GM18502 (cell line): ENCODE results near the gene AGBL1.
A peak's percentile ranks its signal among the peaks of the same experiment; 100 is the strongest.

ENCODE experiments used
- ATAC-seq: cut with Tn5 transposase; IDR thresholded peaks from one replicate; pipeline ENCODE4 v1.9.1; 2021; ENCODE audit warnings: mild to moderate bottlenecking; ENCODE audit not compliant: unreplicated experiment, poor library complexity

Gene AGBL1

DNA sequence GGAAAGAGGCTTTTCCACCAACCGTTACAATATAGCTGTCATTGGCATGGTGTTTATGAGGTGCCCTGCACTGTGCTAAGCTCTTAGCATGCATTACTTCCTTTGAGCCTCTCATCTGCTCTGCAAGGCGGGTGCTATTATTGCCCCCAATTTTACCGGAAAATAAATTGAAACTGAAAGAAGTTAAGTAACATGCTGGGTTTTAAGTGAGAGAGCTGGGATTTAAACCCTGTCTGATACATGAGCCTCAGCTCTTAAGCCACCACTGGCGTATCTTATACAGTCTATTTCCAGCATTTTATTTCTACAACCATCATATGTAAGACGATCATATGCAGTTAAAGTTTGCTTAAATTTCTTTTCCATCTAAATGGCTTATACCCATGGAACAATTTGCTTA lies 81.6 kb downstream of the AGBL1 start:
- no peak for ATAC-seq

- ATAC-seq = no peak
Measured at GRCh38 chr15:86162172-86162591, 82.5 kb downstream of the AGBL1 start.

DNA sequence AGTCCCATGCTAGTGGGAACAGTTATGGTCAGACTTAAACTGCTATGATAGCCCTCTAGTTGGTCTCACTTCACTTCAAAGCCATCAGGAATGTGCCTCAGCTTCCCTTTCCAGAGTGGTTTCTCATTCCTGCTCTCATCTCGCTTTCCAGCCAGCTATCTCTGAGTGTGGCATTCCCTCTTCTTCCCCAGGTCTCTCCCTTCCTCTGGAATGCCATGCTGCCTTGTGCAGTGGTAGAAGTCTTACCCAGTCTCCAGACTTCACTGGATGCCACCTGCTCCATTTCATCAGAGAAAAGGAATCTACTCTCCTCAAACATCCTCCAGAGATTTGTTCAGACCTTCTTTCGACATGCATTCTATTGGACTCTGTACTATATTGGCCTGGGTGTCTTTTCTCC lies 83.0 kb downstream of the AGBL1 start:
- no peak for ATAC-seq

DNA sequence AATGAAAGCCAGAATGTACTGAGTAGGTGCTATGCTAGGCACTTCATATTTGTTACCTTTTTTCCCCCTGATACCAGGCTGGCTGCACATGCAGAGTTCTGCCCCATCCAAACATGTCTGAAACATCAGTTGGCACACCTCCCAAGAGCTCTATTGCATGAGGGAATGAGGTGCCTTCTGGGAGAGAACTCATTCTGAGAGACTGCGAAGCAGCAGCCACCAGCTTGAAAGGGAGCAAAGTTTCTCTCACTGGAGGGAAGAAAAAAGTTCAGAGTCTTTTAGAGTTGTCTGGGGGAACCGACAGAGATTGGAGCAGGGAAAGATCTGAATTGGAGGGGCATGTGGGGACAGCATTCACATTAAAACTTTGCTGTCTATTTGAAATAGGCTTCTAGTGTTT lies 84.1 kb downstream of the AGBL1 start:
- ATAC-seq = no peak

GRCh38 chr15:86164232-86164898 lies 84.7 kb downstream of the AGBL1 start:
- no peak for ATAC-seq

DNA sequence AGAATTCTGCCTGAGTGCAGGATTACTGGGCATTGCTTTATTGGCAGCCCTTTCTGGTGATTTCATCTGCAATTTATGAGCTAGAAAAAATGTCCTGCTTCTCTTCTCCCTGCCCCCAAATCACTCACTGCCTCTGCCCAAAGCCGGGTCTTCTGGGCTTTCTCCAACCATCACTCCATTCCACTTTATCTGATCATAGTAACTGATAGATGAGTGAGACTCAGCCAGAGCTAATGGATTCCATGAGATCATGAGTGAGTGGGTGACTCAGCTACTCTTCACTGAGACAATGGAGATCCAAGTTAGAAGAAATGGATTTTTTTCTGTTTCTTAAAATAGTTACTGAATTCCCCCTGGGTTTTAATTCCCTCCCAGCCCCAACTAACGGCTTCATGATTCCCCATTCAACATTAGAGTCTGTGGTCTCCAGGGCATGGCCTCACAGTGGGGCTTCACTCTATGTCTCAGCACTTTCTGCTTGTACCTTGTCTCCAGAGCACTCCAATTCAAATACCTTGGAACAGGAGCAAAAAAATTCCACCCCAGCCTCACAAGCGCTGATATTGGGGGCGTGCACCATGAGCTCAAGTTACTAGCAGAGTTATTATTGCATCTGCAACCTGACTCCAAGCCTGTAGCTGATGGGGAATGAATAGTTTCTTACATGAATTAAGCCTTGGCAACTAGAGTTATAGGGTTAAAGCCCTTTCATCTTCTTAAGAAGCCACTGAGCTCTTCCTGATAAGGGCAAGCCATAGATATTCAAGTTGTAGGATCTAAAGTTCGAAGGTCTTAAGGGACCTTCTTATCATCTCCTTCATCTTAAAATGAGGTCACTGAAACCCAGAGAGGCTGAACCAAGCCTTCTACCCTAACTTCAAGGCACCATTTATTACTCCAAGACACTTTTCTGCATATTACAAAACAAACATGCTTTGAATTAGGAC lies 85.9 kb downstream of the AGBL1 start:
- ATAC-seq = no peak

- no peak for ATAC-seq
Measured at GRCh38 chr15:86167841-86168240, 88.2 kb downstream of the AGBL1 start.

GRCh38 chr15:86178845-86179244 lies 99.2 kb downstream of the AGBL1 start:
- ATAC-seq = no peak

- peak; percentile 50 for ATAC-seq
Measured at GRCh38 chr15:86183596-86184491, 104.2 kb downstream of the AGBL1 start.

- no peak for ATAC-seq
Measured at GRCh38 chr15:86193716-86194380, 114.2 kb downstream of the AGBL1 start.

- no peak for ATAC-seq
Measured at GRCh38 chr15:86197770-86198169, 118.1 kb downstream of the AGBL1 start.

GRCh38 chr15:86199467-86200145 lies 119.9 kb downstream of the AGBL1 start:
- no peak for ATAC-seq

DNA sequence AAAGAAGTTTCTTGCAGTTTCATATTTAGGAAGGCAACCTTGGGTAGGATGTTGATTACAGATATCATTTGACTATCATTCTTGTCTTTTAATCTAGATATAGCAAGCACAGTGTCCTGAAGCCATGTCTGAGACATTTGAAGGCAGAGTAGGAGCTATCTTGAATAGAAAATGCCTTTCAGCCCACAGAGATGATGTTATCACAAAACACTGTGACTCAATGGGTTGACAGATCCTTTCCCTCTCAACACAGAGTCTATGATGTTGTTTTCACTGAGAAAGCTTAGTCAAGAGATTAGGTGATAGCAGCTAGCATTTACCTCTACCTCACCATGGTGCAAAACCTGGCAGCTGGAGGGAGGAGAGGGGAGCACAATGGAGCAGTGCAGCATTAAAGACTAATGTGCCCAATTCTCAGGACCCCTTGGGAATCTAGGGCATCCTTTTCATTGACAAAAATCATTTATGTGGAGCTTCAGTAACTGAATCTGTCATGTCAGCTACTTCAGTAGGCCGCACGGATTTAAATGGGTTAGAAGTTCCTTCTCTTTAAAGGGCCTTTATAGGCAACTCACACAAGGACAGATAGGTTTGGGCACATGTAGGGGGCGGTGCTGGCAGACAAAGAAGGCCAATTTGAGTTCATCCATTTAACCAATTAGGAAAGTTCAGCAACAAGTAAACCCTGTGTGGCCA lies 121.8 kb downstream of the AGBL1 start:
- ATAC-seq = no peak

DNA sequence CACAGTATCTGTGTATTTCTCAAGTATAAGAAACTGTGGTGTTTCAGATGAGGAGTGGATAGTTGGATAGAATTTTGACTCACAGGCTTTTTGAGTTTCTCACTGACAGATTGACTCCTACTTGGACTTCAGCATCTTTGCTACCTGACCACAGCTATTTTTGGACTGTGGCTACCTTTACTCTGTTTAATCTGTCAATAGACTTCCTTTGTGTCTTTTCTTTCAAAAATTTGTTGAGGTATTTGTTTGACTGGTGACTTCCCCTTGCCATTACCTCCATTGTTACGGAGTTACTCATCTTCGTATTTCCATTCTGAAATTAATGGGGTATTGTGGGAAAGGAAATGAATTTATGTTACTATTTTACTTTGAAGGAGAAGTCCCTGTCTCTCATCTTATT lies 123.8 kb downstream of the AGBL1 start:
- ATAC-seq = no peak

- ATAC-seq = no peak
Measured at GRCh38 chr15:86205096-86205495, 125.4 kb downstream of the AGBL1 start.

GRCh38 chr15:86213420-86213819 lies 133.7 kb downstream of the AGBL1 start:
- no peak for ATAC-seq

- no peak for ATAC-seq
Measured at GRCh38 chr15:86213888-86214287, 134.2 kb downstream of the AGBL1 start.

GRCh38 chr15:86221119-86221518 lies 141.4 kb downstream of the AGBL1 start:
- no peak for ATAC-seq

- no peak for ATAC-seq
Measured at GRCh38 chr15:86229306-86229705, 149.6 kb downstream of the AGBL1 start.
